ENCODE data around the gene GNAQ. TPM values are rescaled to one million over a fixed set of nuclear protein-coding genes. Genes with fewer than 3 reads are reported as not detected.

The GNAQ gene
- total RNA-seq, 1 donor from 2014 or later: 46.9 TPM

GRCh38 chr9:77899679-77900354, 131.8 kb downstream of the GNAQ start:
- Mint-ChIP-seq H3K4me1 (peaks cover 2% of the 10 kb centered on the region), H3K27ac (no peak overlapping the region), H3K4me3 (no peak overlapping the region), H3K36me3 (peaks cover 10% of the 10 kb centered on the region), H3K9me3 (no peaks in the 10 kb centered on the region), H3K27me3 (ENCODE audit: low read depth) (no peaks in the 10 kb centered on the region)
- no peak for DNase-seq (ENCODE audit: low spot score in 2 of 2, unreplicated experiment in 2 of 2)
- TF ChIP-seq CTCF (IDR thresholded peaks at IDR 0.05; ENCODE audit: unreplicated experiment): no peak

DNA sequence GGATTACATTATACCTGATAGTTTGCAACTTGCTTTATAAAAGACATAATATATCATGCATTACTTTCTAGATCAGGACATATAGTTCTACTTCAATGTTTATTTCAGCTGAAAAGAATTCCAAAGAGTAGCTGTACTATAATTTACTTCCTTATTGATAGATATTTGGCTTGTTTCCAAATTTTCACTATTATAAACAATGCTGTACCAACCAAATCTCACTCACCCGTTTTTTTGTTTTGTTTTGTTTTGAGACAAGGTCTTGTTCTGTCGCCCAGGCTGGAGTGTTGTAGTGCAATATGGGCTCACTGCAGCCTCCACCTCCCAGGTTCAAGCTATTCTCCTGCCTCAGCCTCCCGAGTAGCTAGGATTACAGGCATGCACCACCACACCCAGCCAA, 132.7 kb downstream of the GNAQ start:
- peaks cover under 1% of the 10 kb centered on the region for H3K4me1 Mint-ChIP-seq
- no peaks in the 10 kb centered on the region for H3K9me3 Mint-ChIP-seq
- H3K4me3 Mint-ChIP-seq: no peak overlapping the region
- TF ChIP-seq CTCF (IDR thresholded peaks at IDR 0.05; ENCODE audit: unreplicated experiment): no peak
- no peak overlapping the region for H3K27ac Mint-ChIP-seq
- no peaks in the 10 kb centered on the region for H3K27me3 Mint-ChIP-seq (ENCODE audit: low read depth)
- no peak for DNase-seq (ENCODE audit: low spot score in 2 of 2, unreplicated experiment in 2 of 2)
- H3K36me3 Mint-ChIP-seq: peaks cover 10% of the 10 kb centered on the region

DNA sequence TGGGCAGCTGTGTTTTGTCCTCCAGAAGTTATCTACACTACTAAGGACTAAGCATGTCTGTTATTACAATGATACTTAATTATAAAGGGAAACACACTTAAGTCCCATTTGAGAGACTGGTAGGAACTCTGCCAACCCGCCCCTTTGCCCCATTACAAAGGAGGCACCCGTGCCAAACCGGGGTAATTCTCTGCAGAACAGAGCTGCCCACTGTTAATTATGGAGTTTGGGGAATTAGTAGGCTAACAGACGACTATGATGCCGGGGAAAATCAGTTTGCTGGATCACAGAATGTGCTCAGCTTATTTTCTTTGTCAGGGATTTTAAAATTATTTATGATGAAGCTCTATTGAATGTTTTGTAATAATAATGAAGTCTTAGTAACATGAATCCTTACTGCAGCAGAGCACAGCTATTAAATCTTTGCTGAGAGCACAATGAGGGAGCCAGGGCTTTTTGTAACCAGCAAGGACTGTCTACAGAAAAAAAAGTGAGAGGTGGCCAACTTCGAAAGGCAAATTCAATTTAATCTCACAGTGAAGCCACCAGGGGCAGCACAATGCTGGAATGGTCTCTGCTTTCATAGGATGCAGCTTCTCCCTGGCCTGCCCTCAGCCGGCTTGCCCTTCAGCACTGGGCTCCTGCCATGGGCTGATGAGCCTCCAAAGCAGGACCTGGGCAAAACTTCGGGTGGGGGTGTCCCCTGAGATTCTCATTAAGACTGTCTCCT, 134.5 kb downstream of the GNAQ start:
- Mint-ChIP-seq H3K4me1 (peaks cover 4% of the 10 kb centered on the region), H3K4me3 (no peak overlapping the region), H3K36me3 (peaks cover 10% of the 10 kb centered on the region), H3K27me3 (ENCODE audit: low read depth) (no peaks in the 10 kb centered on the region), H3K27ac (no peak overlapping the region), H3K9me3 (no peaks in the 10 kb centered on the region)
- no peak for TF ChIP-seq CTCF (IDR thresholded peaks at IDR 0.05; ENCODE audit: unreplicated experiment)
- no peak for DNase-seq (ENCODE audit: low spot score in 2 of 2, unreplicated experiment in 2 of 2)

DNA sequence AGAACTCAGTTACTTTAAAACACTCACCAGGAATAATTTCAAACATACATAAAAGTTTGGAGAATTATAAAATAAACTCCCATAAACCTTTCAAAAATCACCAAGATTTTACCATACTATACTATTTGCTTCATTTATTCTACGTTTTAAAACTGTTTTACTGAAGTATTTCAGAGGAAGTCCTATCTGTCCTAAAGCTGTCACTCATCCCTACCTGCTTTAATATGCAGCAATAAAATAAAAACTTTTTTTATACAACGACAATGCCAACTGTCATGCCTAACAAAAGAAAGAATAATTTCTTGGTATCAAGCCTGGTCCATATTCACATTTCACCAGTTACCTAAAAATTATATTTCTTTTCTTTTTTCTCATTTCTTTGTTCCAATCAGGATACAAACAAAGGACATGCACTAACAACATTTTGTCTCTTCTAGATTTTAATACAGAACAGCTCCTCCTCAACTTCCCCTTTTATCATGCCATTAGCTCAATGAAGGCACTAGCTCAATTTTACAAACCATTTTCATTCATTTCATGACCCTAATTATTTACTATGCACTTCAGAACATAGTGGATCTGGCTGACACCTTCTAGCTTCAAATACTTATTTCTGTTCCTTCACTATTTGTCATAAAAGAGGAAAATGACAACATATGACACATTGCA, 135.2 kb downstream of the GNAQ start:
- Mint-ChIP-seq H3K4me1 (peaks cover 5% of the 10 kb centered on the region), H3K36me3 (peaks cover 10% of the 10 kb centered on the region), H3K9me3 (no peaks in the 10 kb centered on the region), H3K27ac (no peak overlapping the region), H3K4me3 (no peak overlapping the region), H3K27me3 (ENCODE audit: low read depth) (no peaks in the 10 kb centered on the region)
- DNase-seq (ENCODE audit: low spot score in 2 of 2, unreplicated experiment in 2 of 2): no peak
- no peak for TF ChIP-seq CTCF (IDR thresholded peaks at IDR 0.05; ENCODE audit: unreplicated experiment)

DNA sequence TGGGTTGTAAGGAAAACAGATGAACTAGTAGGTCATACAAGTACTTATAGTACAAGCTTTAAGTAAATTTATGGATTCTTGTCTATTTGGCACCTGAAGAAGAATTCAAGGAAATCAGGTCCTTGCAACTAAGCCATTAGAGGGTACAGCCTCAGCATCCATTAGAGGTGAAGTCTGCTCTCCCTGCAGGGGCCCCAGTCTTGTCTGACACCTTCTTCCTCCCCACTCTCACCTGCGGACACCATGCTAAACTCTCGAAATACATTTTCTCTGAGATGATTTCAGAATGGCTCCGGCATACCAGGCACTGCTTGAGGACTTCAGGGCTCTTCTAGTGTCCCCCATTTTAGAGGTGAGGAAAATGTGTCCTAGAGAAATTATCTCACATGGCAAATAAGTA, 137.9 kb downstream of the GNAQ start:
- H3K27me3 Mint-ChIP-seq (ENCODE audit: low read depth): no peaks in the 10 kb centered on the region
- peaks cover 11% of the 10 kb centered on the region for H3K36me3 Mint-ChIP-seq
- DNase-seq (ENCODE audit: low spot score in 2 of 2, unreplicated experiment in 2 of 2): no peak
- no peak for TF ChIP-seq CTCF (IDR thresholded peaks at IDR 0.05; ENCODE audit: unreplicated experiment)
- H3K4me1 Mint-ChIP-seq: peaks cover 5% of the 10 kb centered on the region
- H3K9me3 Mint-ChIP-seq: no peaks in the 10 kb centered on the region
- H3K4me3 Mint-ChIP-seq: no peak overlapping the region
- no peak overlapping the region for H3K27ac Mint-ChIP-seq
